Measurements from ENCODE around the gene FOXO3. TPM values are rescaled to one million over a fixed set of nuclear protein-coding genes. Genes with fewer than 3 reads are reported as not detected.

Gene FOXO3
- total and polyA plus RNA-seq, 2 of the 13 experiments (the other 11 are each of a cell fraction or from before 2014, with no cell fraction given) = 16.0 to 22.5 TPM

DNA sequence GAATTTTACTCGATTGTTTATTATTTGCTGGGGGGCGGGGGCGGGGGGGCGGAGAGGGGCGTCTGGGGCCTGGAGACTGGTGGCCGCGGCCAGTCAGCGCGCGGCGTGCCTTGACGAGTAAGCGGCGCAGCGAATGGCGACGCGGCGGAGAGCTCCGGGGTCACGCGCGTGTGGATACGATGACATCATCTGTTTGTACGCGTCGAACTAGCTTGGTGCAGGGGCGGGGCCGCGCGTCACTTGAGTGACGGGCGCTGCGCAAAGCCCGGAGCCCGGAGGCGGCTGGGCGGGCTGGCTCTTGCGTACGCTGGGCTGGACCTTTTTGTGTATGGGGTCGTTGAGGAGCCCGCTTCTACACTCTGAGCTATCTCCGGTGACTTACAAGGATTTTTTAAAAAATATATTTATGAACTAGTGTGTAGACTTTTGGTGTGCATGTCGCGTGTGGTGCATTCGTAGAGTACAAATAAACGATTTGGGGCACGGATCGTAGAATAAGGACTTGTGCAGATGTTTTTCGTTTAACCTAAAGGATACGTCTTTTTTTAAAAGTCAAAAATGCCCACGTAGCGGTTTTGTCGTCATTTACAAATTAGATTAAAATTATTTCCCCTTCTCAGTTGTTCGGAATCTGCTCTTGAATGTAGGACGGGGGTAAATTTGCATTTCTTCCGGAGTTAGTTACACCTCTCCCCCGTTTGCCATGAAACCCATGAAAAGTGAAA lies 2.2 kb upstream of the FOXO3 start (continued):
- TF ChIP-seq SMAD1 (CRISPR knock-in tag; IDR thresholded peaks at IDR 0.05; ENCODE audit: borderline replicate concordance, low read depth) (0 out of 2 replicates have a peak, but pooled peaks have one; percentile 3), WIZ (CRISPR knock-in tag; IDR thresholded peaks at IDR 0.05) (no peak), ZNF747 (CRISPR knock-in tag; IDR thresholded peaks at IDR 0.05; ENCODE audit: borderline replicate concordance) (no peak), GTF3A (CRISPR knock-in tag; conservative IDR thresholded peaks at IDR 0.05) (no peak), ZFP1 (CRISPR knock-in tag; IDR thresholded peaks at IDR 0.05) (no peak), ZNF776 (CRISPR knock-in tag; IDR thresholded peaks at IDR 0.05) (no peak), ZNF263 (CRISPR knock-in tag; IDR thresholded peaks at IDR 0.05) (no peak), IKZF1 (IDR thresholded peaks at IDR 0.05) (no peak), KDM5A (IDR thresholded peaks at IDR 0.05; ENCODE audit: borderline replicate concordance, low read length) (peak; percentile 52; the same call in 1 of the 2 replicates), ZNF749 (CRISPR knock-in tag; IDR thresholded peaks at IDR 0.05; ENCODE audit: borderline replicate concordance) (no peak), RBFOX2 (IDR thresholded peaks at IDR 0.05; ENCODE audit: low read depth, low read length) (no peak), SRSF4 (IDR thresholded peaks at IDR 0.05; ENCODE audit: low read depth, low read length, poor library complexity, severe bottlenecking) (no peak), JUNB (CRISPR knock-in tag; IDR thresholded peaks at IDR 0.05; ENCODE audit: borderline replicate concordance) (no peak), ZNF44 (CRISPR knock-in tag; IDR thresholded peaks at IDR 0.05) (no peak), HNRNPK (IDR thresholded peaks at IDR 0.05; ENCODE audit: low read depth, low read length, poor library complexity, severe bottlenecking) (peak; percentile 96), RBM39 (IDR thresholded peaks at IDR 0.05; ENCODE audit: low read depth, low read length, poor library complexity, severe bottlenecking) (no peak), ZNF564 (CRISPR knock-in tag; IDR thresholded peaks at IDR 0.05) (no peak)
- TF ChIP-seq, protein P1, sequence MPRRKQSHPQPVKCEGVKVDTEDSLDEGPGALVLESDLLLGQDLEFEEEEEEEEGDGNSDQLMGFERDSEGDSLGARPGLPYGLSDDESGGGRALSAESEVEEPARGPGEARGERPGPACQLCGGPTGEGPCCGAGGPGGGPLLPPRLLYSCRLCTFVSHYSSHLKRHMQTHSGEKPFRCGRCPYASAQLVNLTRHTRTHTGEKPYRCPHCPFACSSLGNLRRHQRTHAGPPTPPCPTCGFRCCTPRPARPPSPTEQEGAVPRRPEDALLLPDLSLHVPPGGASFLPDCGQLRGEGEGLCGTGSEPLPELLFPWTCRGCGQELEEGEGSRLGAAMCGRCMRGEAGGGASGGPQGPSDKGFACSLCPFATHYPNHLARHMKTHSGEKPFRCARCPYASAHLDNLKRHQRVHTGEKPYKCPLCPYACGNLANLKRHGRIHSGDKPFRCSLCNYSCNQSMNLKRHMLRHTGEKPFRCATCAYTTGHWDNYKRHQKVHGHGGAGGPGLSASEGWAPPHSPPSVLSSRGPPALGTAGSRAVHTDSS (CRISPR knock-in tag; conservative IDR thresholded peaks at IDR 0.05) = no peak
- TF ChIP-seq, protein P2, sequence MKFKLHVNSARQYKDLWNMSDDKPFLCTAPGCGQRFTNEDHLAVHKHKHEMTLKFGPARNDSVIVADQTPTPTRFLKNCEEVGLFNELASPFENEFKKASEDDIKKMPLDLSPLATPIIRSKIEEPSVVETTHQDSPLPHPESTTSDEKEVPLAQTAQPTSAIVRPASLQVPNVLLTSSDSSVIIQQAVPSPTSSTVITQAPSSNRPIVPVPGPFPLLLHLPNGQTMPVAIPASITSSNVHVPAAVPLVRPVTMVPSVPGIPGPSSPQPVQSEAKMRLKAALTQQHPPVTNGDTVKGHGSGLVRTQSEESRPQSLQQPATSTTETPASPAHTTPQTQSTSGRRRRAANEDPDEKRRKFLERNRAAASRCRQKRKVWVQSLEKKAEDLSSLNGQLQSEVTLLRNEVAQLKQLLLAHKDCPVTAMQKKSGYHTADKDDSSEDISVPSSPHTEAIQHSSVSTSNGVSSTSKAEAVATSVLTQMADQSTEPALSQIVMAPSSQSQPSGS (CRISPR knock-in tag; IDR thresholded peaks at IDR 0.05) = peak; percentile 100
- TF ChIP-seq, protein P3, sequence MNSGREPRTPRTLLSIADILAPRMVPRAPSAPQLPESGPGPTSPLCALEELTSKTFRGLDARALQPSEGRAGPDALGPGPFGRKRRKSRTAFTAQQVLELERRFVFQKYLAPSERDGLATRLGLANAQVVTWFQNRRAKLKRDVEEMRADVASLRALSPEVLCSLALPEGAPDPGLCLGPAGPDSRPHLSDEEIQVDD (CRISPR knock-in tag; IDR thresholded peaks at IDR 0.05; ENCODE audit: borderline replicate concordance) = no peak
- TF ChIP-seq, protein P4, sequence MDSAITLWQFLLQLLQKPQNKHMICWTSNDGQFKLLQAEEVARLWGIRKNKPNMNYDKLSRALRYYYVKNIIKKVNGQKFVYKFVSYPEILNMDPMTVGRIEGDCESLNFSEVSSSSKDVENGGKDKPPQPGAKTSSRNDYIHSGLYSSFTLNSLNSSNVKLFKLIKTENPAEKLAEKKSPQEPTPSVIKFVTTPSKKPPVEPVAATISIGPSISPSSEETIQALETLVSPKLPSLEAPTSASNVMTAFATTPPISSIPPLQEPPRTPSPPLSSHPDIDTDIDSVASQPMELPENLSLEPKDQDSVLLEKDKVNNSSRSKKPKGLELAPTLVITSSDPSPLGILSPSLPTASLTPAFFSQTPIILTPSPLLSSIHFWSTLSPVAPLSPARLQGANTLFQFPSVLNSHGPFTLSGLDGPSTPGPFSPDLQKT (CRISPR knock-in tag; IDR thresholded peaks at IDR 0.05; ENCODE audit: borderline replicate concordance) = no peak
- TF ChIP-seq, protein P5, sequence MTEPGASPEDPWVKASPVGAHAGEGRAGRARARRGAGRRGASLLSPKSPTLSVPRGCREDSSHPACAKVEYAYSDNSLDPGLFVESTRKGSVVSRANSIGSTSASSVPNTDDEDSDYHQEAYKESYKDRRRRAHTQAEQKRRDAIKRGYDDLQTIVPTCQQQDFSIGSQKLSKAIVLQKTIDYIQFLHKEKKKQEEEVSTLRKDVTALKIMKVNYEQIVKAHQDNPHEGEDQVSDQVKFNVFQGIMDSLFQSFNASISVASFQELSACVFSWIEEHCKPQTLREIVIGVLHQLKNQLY (CRISPR knock-in tag; IDR thresholded peaks at IDR 0.05) = no peak
- TF ChIP-seq, protein P6, sequence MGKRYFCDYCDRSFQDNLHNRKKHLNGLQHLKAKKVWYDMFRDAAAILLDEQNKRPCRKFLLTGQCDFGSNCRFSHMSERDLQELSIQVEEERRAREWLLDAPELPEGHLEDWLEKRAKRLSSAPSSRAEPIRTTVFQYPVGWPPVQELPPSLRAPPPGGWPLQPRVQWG (CRISPR knock-in tag; IDR thresholded peaks at IDR 0.05; ENCODE audit: borderline replicate concordance, low read depth) = no peak
